H1 (cell line): ENCODE measurements around the gene ARHGAP42. TPM values are rescaled to one million over a fixed set of nuclear protein-coding genes. Genes with fewer than 3 reads are reported as not detected.

ENCODE experiments used
- CTCF ChIA-PET: fragments of 300-600 bp; sonication (Branson Sonifier 250); formaldehyde crosslinking; loops from one replicate; lab custom pipeline; 2021; ENCODE audit not compliant: partially characterized antibody; lab: Charles Lee
- POLR2A ChIA-PET: fragments of 300-600 bp; sonication (Branson Sonifier 250); formaldehyde crosslinking; loops from one replicate; lab custom pipeline; 2021; ENCODE audit warnings: inconsistent platforms; ENCODE audit not compliant: partially characterized antibody; lab: Charles Lee
- DNase-seq, 2 experiments: peaks; one replicate each; pipeline versions ENCODE4 v3.0.0 to v3.0.0-alpha.2; 2010 to 2022; ENCODE audit warnings: low spot score in 2 of 2, low read depth in 1 of 2, mixed read lengths in 1 of 2
- FAIRE-seq: peaks from 2 replicates; lab custom pipeline; 2011; peaks lifted over from hg19 to GRCh38; lab: Jason Lieb, UNC
- H2AFZ ChIP-seq: 2 replicates; pipeline ENCODE4 v1.8.1; 2012; ENCODE audit warnings: low read length, inconsistent platforms
- H2AK5ac ChIP-seq: 2 replicates; pipeline ENCODE4 v1.6.1; 2013; ENCODE audit warnings: low read depth, low read length
- H2BK120ac ChIP-seq: replicated peaks from 2 replicates; pipeline ENCODE3; 2013; ENCODE audit warnings: low read depth, low read length, inconsistent platforms
- H2BK12ac ChIP-seq: 2 replicates; pipeline ENCODE4 v1.6.1; 2013; ENCODE audit warnings: low read depth, low read length
- H2BK15ac ChIP-seq: 2 replicates; pipeline ENCODE4 v1.6.1; 2013; ENCODE audit warnings: low read length
- H2BK20ac ChIP-seq: 2 replicates; pipeline ENCODE4 v1.6.1; 2013; ENCODE audit warnings: low read length
- H2BK5ac ChIP-seq: 2 replicates; pipeline ENCODE4 v1.6.1; 2013; ENCODE audit warnings: low read depth, low read length
- H3K14ac ChIP-seq: 2 replicates; pipeline ENCODE4 v1.6.1; 2013; ENCODE audit warnings: inconsistent platforms; ENCODE audit not compliant: insufficient read length
- H3K18ac ChIP-seq: 2 replicates; pipeline ENCODE4 v1.6.1; 2013; ENCODE audit warnings: low read length; ENCODE audit errors: extremely low read depth
- H3K23ac ChIP-seq: 2 replicates; pipeline ENCODE4 v1.6.1; 2013; ENCODE audit warnings: inconsistent platforms; ENCODE audit not compliant: insufficient read length
- H3K23me2 ChIP-seq: 2 replicates; pipeline ENCODE4 v1.6.1; 2013; ENCODE audit warnings: low read depth, low read length
- H3K27ac ChIP-seq: 2 replicates; pipeline ENCODE4 v1.6.1; 2011; ENCODE audit warnings: low read depth, low read length, inconsistent platforms
- H3K27me3 ChIP-seq, 4 experiments: replicated peaks in 1 of 4; 1 replicate in 1 of 4; 2 replicates in 3 of 4; pipeline versions ENCODE4 v1.6.1 to v1.8.1; 2011 to 2013; ENCODE audit warnings: low read length in 3 of 4, mild to moderate bottlenecking in 3 of 4, inconsistent platforms in 2 of 4, mixed read lengths in 2 of 4, moderate library complexity in 1 of 4; ENCODE audit not compliant: control insufficient read depth in 3 of 4, insufficient read depth in 3 of 4; ENCODE audit errors: extremely low read depth in 1 of 4
- H3K36me3 ChIP-seq, 4 experiments: 2 replicates each; pipeline versions ENCODE4 v1.6.1 to v1.8.1; 2011 to 2013; ENCODE audit warnings: mild to moderate bottlenecking in 4 of 4, low read length in 3 of 4, moderate library complexity in 2 of 4, control low read depth in 1 of 4, inconsistent platforms in 1 of 4; ENCODE audit not compliant: insufficient read depth in 4 of 4, control insufficient read depth in 2 of 4
- H3K4ac ChIP-seq: replicated peaks from 2 replicates; pipeline ENCODE3; 2013; ENCODE audit warnings: low read length, low read depth, mixed read lengths, inconsistent platforms; ENCODE audit not compliant: insufficient read length
- H3K4me1 ChIP-seq, 4 experiments: replicated peaks in 1 of 4; 1 replicate in 1 of 4; 2 replicates in 3 of 4; pipeline versions ENCODE4 v1.6.1 to v1.8.1; 2011 to 2013; ENCODE audit warnings: low read length in 3 of 4, inconsistent platforms in 2 of 4, mixed read lengths in 1 of 4; ENCODE audit not compliant: insufficient read depth in 4 of 4, control insufficient read depth in 3 of 4
- H3K4me2 ChIP-seq, 2 experiments: 2 replicates each; pipeline versions ENCODE4 v1.6.1 to v1.8.1; 2011 to 2013; ENCODE audit warnings: low read depth in 2 of 2, low read length in 2 of 2, control low read depth in 1 of 2, inconsistent platforms in 1 of 2, mild to moderate bottlenecking in 1 of 2; ENCODE audit not compliant: insufficient read depth in 1 of 2
- H3K4me3 ChIP-seq, 4 experiments: fragments of 200-600, 300-600 bp in 1 of 4; sonication (generic), shearing (Covaris generic), sonication (Bioruptor Twin) in 1 of 4; 2 replicates each; pipeline versions ENCODE4 v1.5.1 to v1.8.1; 2011 to 2016; ENCODE audit warnings: low read length in 4 of 4, low read depth in 3 of 4, control low read depth in 2 of 4, inconsistent platforms in 2 of 4, mild to moderate bottlenecking in 2 of 4, mixed read lengths in 1 of 4, moderate library complexity in 1 of 4; ENCODE audit not compliant: insufficient read depth in 2 of 4; ENCODE audit errors: extremely low read depth in 1 of 4
- H3K56ac ChIP-seq: replicated peaks from 2 replicates; pipeline ENCODE3; 2013; ENCODE audit warnings: low read depth, mild to moderate bottlenecking, mixed read lengths, low read length, inconsistent platforms; ENCODE audit not compliant: insufficient read length
- H3K79me1 ChIP-seq: 2 replicates; pipeline ENCODE4 v1.6.1; 2013; ENCODE audit warnings: low read depth, low read length, control low read depth
- H3K79me2 ChIP-seq, 2 experiments: 2 replicates each; pipeline versions ENCODE4 v1.6.1 to v1.8.1; 2012 to 2013; ENCODE audit warnings: low read length in 2 of 2, mild to moderate bottlenecking in 2 of 2, inconsistent platforms in 1 of 2; ENCODE audit not compliant: insufficient read depth in 2 of 2, control insufficient read depth in 1 of 2
- H3K9ac ChIP-seq, 4 experiments: replicated peaks in 1 of 4; 1 replicate in 1 of 4; 2 replicates in 3 of 4; pipeline versions ENCODE4 v1.6.1 to v1.8.1; 2011 to 2013; ENCODE audit warnings: low read depth in 3 of 4, low read length in 3 of 4, control low read depth in 2 of 4, mild to moderate bottlenecking in 2 of 4, moderate library complexity in 2 of 4, inconsistent platforms in 1 of 4; ENCODE audit errors: extremely low read depth in 1 of 4
- H3K9me3 ChIP-seq, 2 experiments: 2 replicates each; pipeline versions ENCODE4 v1.6.1 to v1.8.1; 2012 to 2013; ENCODE audit warnings: mild to moderate bottlenecking in 2 of 2, moderate library complexity in 2 of 2, control low read depth in 1 of 2, inconsistent platforms in 1 of 2, low read depth in 1 of 2, low read length in 1 of 2, mixed read lengths in 1 of 2; ENCODE audit not compliant: insufficient read depth in 2 of 2
- H4K20me1 ChIP-seq, 2 experiments: replicated peaks in 1 of 2; 2 replicates each; pipeline versions ENCODE3 to v1.8.1; 2011 to 2013; ENCODE audit warnings: inconsistent platforms in 2 of 2, low read length in 2 of 2, mild to moderate bottlenecking in 1 of 2; ENCODE audit not compliant: insufficient read depth in 2 of 2, control insufficient read depth in 1 of 2
- H4K5ac ChIP-seq: 2 replicates; pipeline ENCODE4 v1.6.1; 2013; ENCODE audit warnings: low read length, low read depth, mixed read lengths, inconsistent platforms; ENCODE audit not compliant: insufficient read length
- H4K8ac ChIP-seq: 2 replicates; pipeline ENCODE4 v1.8.0; 2013; ENCODE audit warnings: mild to moderate bottlenecking, moderate library complexity, low read length, inconsistent platforms; ENCODE audit not compliant: insufficient read depth; ENCODE audit errors: extremely low read depth
- H4K91ac ChIP-seq: replicated peaks from 2 replicates; pipeline ENCODE3; 2013; ENCODE audit warnings: low read length, mixed read lengths, inconsistent platforms; ENCODE audit not compliant: insufficient read length
- BCL11A ChIP-seq, 2 experiments: IDR thresholded peaks; one replicate each; pipeline ENCODE4 v1.6.1; 2011; ENCODE audit warnings: low read depth in 2 of 2, low read length in 2 of 2, mild to moderate bottlenecking in 2 of 2
- CBX5 ChIP-seq: fragments of 300-800, 300-1000 bp; sonication (generic); IDR thresholded peaks from 2 replicates; pipeline ENCODE4 v1.7.1; 2016; ENCODE audit warnings: antibody characterized with exemption, low read length, low read depth
- EGR1 ChIP-seq: IDR thresholded peaks from 2 replicates; pipeline ENCODE4 v1.6.1; 2011; ENCODE audit warnings: low read depth, low read length, borderline replicate concordance
- KDM4A ChIP-seq: IDR thresholded peaks from one replicate; pipeline ENCODE4 v1.7.1; 2012; ENCODE audit warnings: low read depth, mild to moderate bottlenecking, moderate library complexity, low read length, inconsistent platforms; ENCODE audit not compliant: severe bottlenecking
- PHF8 ChIP-seq: fragments of 200-600 bp; sonication (generic); conservative IDR thresholded peaks from 2 replicates; pipeline ENCODE4 v1.7.1; 2012; ENCODE audit warnings: low read depth, mild to moderate bottlenecking, inconsistent platforms, low read length, moderate library complexity
- RAD21 ChIP-seq, 2 experiments: IDR thresholded peaks in 1 of 2; conservative IDR thresholded peaks in 1 of 2; 2 replicates each; pipeline ENCODE4 v1.6.1; 2011; ENCODE audit warnings: low read depth in 2 of 2, low read length in 2 of 2, improper control_type of control experiment in 1 of 2, inconsistent platforms in 1 of 2, mild to moderate bottlenecking in 1 of 2, moderate library complexity in 1 of 2
- TAF7 ChIP-seq: optimal IDR thresholded peaks from 2 replicates; pipeline ENCODE3; 2011; ENCODE audit warnings: low read depth, mild to moderate bottlenecking, inconsistent platforms, low read length, moderate library complexity, borderline replicate concordance
- USF2 ChIP-seq: IDR thresholded peaks from 2 replicates; pipeline ENCODE4 v1.6.1; 2011; ENCODE audit warnings: low read length, improper control_type of control experiment
- WGBS, 2 experiments: shearing (Covaris generic) in 1 of 2; methylation state at CpG; one replicate each; pipeline versions ENCODE4 v1.1.6 to v1.1.7; 2013 to 2015; ENCODE audit warnings: low lambda C conversion rate in 2 of 2, mixed read lengths in 2 of 2, inconsistent platforms in 1 of 2, low coverage in 1 of 2, missing lambda C conversion rate in 1 of 2; ENCODE audit not compliant: insufficient replicate concordance in 2 of 2, insufficient coverage in 1 of 2, insufficient read length in 1 of 2; ENCODE audit errors: extremely low coverage in 1 of 2, missing lambda C conversion rate in 1 of 2; 5-methylcytosine and 5-hydroxymethylcytosine counted together
- polyA plus RNA-seq, 7 experiments: library from polyadenylated mRNA; depleted of rRNA in 3 of 7; stranded (reverse) in 5 of 7; unstranded in 2 of 7; fragments of >200 nt in 5 of 7; fragments of 200-250 nt in 2 of 7; gene quantifications; 1 replicate in 5 of 7; 2 replicates in 1 of 7; 4 replicates in 1 of 7; pipeline versions ENCODE4 v1.2.1 to v1.2.3, GENCODE V29; 2011 to 2013; ENCODE audit warnings: missing spikeins in 2 of 7, mixed read lengths in 2 of 7
- total RNA-seq: library from RNA; stranded (reverse); fragmentation: NEBNext Ultra II Directional; extraction: Animal tissue kit (Norgen Biotek cat#: 25700); gene quantifications from 2 replicates; pipeline ENCODE4 v1.2.1, GENCODE V29; 2021

The ARHGAP42 gene
- total and polyA plus RNA-seq, 2 of the 8 experiments (the other 6 are each of a cell fraction or from before 2014, with no cell fraction given), result 22.2 to 33.5 TPM

DNA sequence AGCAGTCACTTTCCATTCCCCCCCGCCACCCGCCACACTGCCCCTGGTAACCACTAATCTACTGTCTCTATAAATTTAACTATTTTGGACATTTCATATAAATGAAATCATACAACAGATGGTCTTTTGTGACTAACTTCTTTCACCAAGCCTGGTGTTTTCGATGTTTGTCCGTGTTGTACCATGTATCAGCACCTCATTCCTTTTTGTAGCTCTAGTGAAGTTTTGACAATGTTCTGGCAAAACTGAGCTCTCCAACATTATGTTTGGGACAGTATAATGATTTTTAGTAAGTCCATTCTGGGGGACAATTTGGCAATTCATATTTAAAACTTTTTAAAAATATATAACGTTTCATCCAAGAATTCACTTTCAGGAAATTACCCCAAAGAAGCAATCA, 45.6 kb upstream of the ARHGAP42 start:
- Histone ChIP-seq H2BK20ac (no peak overlapping the region), H3K23ac (no peak overlapping the region), H3K56ac (no peak overlapping the region), H2AFZ (no peak overlapping the region), H3K79me2 (no peaks in the 10 kb centered on the region), H4K8ac (no peak overlapping the region), H3K9ac (no peak overlapping the region), H2BK5ac (no peak overlapping the region), H3K4ac (no peak overlapping the region), H3K4me2 (no peak overlapping the region), H2BK15ac (no peak overlapping the region), H3K14ac (no peak overlapping the region), H3K27me3 (no peaks in the 10 kb centered on the region; a peak in 1 of 7 replicates), H2AK5ac (no peak overlapping the region), H3K27ac (no peak overlapping the region), H3K36me3 (no peaks in the 10 kb centered on the region), H2BK12ac (no peak overlapping the region), H3K4me1 (peaks cover 0 to 3% (median 0%) of the 10 kb centered on the region in 4 experiments; a peak in 1 of 7 replicates)
- FAIRE-seq, result no peak
- ChIA-PET CTCF (no interaction called here), POLR2A (no interaction called here)
- DNase-seq, result no peak
- TF ChIP-seq CBX5, result no peak
- no peak for TF ChIP-seq RAD21 (IDR thresholded peaks at IDR 0.05 in 1 of 2, conservative IDR thresholded peaks at IDR 0.05 in 1 of 2; ENCODE audit: low read depth in 2 of 2, low read length in 2 of 2)
- TF ChIP-seq TAF7, result no peak
- TF ChIP-seq BCL11A (IDR thresholded peaks at IDR 0.05; ENCODE audit: low read depth in 2 of 2, low read length in 2 of 2), result no peak
- TF ChIP-seq KDM4A, result no peak
- no peak for TF ChIP-seq EGR1
- TF ChIP-seq PHF8, result no peak
- no peak for TF ChIP-seq USF2
- TF ChIP-seq, all 59 proteins: peak for 0
- H3K9me3 ChIP-seq, result no peaks in the 10 kb centered on the region
- no peak overlapping the region for H2BK120ac ChIP-seq
- no peaks in the 10 kb centered on the region for H4K20me1 ChIP-seq
- H3K4me3 ChIP-seq, result no peak overlapping the region
- no peaks in the 10 kb centered on the region for H3K79me1 ChIP-seq
- WGBS, 2 experiments, result 87% methylated on average over 4 of the region's 5 CpGs; no CpG with 5 or more reads in 1 of the 2 experiments
- no peaks in the 10 kb centered on the region; the same call in 1 of the 2 replicates for H3K23me2 ChIP-seq
- H4K91ac ChIP-seq, result no peak overlapping the region
- no peak overlapping the region for H4K5ac ChIP-seq
- H3K18ac ChIP-seq, result no peak overlapping the region
